SHP77 treated with DMSO at 0.1 percent for 48 hours (cell line): ENCODE data around the gene CCDC88C.

ENCODE experiments used
- DNase-seq: peaks from one replicate; lab custom pipeline; 2025; lab: John Stamatoyannopoulos, UW

CCDC88C gene

DNA sequence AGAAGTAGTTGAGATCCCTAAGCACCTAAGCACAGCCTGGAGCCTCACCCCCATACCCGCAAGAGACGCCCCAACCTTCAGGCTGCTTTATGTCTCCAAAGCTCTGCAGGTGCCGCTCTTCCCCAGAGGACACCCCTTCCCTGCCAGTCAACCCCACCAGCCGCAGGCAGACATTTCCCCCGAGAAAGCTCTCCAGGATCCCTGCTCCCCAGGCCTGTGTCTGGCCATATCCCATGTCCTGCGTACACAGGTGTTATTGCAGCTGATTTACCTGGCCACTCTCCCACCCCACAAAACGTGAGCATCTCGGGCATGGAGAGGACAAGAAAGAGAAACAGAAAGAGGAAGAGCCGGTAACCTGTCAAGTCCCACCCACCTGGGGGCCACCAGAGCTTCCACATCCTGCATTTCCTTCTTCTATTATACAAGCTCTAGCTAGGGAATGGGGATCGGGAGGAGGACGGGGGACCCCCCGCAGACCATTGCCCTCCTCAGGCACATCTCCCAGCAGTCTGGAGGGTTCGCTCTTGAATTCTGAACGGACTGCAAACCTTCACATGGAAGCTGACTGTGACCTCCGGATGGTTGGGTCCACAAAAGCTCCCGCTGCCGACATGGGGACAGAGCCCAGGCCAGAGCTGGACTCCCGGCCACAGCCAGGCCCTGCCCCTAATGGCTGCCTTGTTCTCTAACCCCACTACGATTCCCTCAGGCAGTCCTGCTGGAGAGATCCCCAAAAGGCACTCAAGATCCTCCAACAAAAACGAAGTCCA is 17.6 kb downstream of the CCDC88C start:
- no peak for DNase-seq

DNA sequence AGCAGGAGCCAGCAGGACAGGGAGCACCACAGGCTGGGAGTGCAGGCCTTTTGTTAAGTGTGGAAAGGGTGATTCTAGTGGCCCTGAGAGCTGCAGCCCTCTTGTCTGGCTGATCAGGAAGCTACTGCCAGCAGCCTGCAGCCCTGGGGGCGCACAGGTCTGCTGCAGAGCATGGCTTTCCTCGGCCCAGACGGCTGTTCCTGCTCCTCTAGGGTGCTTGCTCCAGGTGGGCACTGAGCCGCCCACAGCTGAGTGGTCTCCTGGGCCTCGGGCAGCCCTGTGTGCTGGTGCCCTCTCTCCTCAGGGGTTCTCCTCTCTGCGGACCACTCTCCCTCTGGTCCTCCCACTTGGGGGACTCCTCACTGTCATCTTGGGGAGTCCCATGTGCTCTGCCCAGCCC is 18.9 kb downstream of the CCDC88C start:
- no peak for DNase-seq

DNA sequence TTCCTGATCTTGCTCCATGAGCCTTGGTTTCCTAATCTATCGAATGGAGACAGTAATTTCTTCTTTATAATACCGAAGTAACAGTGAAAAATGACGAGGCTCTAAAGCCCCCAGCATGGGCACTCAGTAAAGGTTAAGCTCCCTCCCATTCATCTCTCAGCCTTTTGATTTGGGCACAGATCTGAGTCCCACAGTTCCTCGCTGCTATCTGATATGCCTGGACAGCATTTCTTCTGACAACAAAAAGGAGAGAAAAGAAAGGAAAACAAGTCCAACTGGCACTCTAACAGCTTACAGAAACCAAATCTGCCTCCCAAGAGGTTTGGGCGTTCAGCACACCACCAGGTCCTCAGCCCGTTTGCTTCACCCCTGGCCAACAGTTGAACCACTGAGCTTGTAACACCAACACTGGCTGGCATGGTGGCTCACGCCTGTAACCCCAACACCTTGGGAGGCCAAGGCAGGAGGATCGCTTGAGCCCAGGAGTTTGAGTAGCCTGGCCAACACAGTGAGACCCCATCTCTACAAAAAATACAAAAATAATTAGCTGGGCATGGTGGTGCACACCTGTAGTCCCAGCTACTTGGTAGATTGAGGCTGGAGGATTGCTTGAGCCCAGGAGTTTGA is 19.5 kb downstream of the CCDC88C start:
- DNase-seq = no peak

DNA sequence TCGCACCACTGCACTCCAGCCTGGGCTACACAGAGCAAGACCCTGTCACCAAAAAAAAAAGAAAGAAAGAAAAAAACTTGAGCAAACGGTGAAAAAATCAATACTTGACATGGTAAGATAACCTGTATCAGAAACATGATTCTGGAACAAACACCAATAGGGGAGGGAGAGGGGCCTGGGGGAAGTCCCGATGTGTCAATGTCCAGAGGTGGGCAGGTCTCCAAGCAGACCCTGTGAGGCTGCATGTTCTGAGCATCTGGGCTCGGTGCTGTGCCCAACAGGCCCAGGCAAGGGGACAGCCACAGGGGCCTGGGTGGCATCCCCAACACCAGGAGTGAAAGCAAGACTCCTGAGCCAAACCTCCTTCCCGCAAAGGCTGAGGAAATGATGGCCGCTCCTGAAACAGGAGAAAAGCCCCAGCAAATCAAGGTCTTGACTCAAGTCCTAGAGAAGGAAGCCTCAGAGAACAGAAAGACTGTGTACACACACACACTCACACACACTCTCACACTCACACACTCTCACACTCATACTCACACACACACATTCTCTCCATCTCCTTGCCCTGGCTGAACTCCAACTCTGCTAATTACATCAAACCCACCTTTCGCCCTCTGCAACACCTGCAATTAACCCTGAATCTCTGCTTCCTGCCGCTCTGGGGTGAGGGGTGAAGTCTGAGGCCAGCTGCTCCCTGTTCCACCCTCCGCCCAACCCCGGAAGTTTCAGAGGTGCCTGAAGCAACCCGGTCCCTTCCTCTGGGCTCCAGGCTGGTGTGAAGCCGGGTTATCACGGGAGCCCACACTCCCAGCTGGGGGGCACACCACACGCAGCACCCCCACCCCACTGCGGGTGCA is 20.4 kb downstream of the CCDC88C start:
- DNase-seq = no peak

DNA sequence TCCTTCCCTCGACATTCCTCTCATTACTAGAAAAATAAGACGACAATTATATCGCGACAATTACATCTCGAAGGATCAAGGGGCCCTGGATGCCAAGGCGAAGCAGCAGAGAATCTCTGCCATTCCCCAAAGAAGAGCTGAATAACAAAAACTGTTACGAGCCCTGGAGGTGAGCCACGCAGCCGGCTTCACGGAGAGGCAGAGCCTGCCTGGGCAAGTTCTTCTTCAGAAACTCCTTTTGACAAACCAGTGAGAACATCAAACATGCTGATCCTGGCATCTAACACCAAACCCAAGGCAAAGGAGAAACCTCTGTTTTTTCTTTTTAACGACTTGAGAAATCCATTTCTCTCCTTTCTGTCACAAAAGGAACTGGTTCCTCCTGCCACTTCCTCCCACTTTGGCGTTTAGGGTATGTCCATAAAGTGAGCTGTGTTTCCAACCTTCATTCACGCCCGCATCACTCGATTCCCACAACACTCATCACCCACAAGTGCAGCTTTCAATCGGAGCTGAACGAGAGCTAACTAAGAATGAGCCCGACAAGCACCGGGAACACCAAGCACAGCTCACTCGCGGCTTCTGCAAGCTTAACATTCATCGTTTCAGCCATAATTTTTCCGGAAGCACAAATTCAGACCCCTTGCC is 21.5 kb downstream of the CCDC88C start:
- DNase-seq = no peak

DNA sequence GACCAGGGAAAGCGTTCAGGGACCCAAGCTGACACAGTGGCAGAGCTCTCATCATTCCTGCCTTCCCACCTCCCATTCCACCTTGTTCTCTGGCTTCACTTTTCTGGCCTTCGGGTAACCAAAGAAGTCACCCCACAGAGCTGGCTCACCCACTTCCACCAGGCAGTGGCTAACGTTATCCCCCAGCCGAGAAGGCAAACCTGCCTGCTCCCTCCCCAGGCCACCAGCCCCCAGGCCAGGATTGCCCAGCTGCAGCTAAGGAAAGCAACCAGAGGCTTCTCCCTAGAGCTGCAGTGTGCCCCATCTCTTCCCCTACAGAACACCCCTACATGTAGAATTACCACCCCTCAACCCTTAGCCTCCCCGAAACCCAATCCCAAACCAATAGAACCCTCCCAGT is 22.2 kb downstream of the CCDC88C start:
- DNase-seq = no peak

DNA sequence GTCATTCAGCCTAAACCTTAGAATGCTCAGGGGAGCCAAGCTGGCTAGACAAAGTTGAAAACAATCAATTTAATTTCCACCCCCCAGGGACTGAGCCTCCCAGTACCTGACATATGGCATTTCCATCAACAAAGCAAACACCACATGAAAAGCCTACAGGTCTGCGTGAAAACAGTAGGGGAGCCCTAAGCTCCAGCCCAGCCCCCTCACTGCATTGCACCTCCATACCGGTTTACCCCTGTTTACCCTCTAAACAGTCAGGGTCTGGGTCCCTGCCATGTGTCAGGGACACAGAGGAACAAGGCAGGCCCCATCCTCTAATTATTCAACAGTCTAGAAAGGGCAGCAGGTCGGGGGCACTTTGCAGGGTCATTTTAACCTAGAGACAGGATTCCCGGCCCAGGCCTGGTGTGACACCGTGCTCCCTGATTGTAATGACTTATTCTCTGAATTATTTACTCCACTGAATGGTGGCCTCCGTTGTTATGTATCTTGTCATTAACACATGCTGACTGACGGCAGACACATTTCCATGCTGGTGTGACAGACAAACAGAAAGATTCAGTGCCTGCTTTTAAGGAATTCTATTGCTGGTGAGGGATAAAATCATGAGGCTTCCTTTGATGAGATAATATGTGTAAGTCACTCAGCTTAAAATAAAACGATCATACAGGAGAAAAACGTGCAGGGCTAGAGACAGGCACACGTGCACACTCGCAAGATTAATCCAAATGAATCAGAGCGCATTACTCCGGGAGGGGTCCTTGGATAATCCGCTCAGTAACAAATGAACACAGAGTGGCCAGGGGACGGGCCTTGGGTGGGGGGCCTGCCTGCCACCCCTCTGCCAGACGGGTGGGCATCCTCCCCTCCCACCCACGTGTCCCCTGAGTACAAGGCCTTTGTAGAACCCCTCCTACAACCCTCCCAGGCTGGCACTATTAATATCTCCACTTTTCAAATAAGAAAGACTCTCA is 23.2 kb downstream of the CCDC88C start:
- no peak for DNase-seq

DNA sequence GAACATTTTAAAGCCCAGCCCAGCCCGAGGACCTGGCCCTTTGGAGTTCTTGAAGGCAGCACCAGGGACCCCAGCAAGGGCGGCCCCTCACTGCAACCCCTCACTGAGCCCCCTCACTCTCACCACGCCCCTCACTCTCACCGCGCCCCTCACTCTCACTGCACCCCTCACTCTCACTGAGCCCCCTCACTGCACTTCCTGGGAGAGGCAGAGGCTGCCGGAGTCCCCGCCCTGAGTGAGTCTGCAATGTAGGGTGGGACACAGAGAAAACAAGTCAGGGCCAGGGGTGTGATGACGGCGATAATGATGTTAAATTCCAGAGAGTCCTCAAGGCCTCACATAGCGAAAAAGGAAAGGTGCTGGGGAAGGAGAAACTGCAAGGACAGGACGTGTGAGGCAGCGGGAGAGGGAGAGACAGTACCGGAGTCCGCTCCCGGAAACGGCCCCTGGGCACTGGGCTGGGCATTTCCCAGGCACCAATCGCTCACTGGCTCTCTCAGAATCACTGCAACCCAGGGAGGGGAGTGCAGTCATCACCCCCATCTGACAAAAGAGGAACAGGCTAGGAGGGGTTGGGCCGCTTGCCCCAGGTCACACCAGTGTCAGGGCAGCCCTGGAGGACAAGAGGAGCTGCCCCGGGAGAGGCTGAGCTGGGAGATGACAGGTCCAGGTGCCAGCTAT is 24.9 kb downstream of the CCDC88C start:
- DNase-seq = no peak

DNA sequence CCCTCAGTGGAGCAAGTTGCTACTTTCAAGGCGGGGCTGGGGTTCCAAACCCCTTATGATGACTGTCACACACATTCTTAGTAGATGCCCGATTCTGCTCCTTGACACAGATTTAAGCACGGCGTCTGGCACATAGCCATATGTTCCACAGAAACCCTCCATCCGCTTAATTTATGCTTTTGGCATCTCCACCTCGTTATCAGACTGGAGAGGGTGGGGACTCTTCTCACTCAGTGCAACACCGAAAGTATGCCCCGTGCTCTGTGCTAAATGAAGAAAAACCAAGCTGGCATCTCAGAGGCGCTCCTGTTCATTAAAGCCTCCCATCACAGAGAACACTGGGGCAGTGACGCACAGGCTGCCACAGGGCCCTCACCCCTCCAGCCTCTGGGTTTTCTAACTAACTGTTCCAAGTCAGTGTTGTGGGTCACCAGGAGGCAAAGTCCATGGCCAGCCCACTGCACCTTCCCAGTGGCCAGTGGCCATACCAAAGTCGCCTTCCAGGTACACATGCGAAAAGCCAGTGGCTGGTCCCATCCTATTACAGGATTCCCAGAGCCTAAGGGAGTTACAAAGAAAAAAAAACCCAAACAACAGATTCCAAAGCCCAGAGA is 27.3 kb downstream of the CCDC88C start:
- no peak for DNase-seq

DNA sequence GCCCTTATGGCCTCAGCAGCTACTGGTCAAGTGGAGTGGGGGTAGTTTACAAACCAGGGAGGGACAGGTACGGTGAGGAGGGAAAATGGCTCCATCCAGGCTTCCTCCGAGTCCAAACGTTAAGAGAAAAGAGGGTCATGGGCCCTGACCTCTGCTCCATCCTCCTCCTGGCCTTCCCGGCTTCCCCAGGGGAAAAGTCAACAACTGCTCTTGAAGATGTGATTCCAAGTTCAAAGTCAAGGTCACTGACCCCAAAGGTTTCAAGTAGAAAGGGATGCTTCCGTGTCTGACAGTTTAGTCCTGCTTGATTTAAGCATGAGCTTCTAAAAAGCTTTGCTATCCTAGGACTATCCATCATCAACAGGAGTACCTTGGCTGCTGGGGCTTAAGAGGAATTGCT is 28.5 kb downstream of the CCDC88C start:
- no peak for DNase-seq

DNA sequence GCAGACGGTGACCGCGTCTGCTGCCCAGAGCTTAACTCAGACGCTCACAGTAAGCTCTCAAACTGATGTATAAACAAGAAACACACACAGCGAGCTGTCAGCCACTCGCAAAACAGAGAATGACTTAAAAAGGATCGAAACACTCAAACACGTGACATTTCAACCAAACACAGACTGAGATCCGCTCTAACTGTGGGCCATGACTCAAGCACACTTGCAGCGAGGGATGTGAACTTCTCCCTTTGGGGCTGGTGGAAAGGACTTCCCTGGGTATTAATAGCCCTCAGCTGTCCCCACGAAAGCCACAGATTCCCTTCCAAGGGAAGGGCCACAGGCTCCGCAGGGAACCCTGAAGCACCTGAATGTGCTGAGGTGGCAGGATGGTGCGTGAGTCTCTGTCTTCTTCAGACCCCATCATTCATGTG is 29.1 kb downstream of the CCDC88C start:
- DNase-seq = no peak

DNA sequence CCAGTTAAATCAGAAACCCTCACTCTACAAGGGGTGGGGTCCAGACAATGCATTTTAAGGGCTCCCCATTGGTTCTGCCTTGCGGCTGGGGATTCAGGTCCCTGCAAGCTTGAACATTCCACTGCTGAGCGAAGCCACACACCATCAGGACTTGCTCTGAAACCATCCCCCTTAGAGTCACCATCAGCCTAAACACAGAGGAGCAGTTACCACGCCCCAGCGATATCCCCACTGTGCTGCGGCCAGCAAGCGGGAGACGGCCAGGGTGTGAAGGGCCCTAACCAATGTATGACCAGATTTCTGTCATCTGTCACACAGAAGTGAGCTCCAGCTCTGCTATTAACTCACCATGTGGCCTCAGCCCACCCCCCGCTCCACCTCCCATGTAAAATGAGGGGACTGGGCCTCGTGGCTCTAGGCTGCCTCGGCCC is 29.7 kb downstream of the CCDC88C start:
- DNase-seq = no peak

DNA sequence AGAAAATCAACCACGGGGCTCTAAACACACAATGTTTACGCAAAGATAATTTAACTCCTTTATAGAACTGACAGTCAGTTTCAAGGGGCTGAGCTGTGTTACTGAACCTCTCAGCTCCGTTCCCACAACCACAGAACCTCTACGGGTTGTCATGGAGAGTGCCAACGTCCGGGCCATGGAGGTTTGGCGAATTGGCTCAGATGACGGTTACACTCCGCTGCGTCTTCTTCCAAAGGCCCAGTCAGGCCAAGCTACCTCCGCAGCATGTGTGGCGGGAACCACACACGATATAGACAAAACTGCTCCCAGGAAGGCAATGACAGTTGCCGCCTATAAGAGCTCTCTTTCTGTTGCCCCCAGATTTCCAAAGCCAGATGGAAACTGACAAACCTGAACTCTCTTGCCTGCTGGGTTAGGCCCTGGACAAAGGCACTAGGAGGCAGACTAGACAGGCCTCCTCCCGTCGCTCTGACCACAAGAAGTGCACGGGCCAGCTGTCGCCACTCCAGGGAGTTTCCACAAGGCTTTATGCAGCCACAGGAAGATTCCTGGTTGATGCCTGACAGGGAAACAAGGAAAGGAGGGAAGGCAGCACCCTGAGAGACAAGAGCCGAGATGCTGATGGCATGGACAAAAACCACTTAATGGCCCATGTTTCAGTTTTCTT is 30.3 kb downstream of the CCDC88C start:
- no peak for DNase-seq

DNA sequence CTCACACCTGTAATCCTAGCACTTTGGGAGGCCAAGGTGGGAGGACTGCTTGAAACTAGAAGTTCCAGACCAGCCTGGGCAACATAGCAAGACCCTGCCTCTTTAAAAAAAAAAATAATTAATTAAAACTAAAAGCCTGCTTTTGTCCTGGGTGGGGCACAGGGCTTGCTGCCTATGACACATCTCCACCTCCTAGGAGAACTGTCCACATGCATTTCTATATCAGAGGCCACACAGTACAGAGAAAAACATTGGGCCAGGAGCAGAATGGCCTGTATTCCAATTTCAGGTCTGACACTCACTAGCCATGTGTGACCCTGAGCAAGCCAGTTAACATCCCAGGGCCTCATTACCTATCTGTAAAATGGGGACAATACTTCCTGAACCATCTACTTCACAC is 31.9 kb downstream of the CCDC88C start:
- no peak for DNase-seq

DNA sequence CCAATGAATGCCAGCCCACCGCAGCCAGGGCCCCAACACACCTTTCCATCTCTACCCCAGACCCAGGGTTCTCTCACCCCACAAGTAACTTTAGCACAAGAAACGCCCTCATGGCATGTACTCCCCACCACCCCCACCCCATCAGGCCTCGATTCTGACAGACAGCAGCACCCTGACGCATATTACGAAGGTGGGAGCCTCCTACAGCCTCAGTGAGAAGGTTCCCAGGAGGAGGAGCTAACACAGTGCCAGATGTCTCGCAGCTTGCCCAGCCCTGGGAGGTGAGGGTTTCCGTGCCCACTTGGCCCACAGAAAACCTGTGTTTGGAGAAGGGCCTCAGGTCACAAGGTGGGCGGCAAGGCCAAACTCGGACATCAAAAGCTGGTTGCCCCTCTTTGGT is 32.4 kb downstream of the CCDC88C start:
- no peak for DNase-seq

DNA sequence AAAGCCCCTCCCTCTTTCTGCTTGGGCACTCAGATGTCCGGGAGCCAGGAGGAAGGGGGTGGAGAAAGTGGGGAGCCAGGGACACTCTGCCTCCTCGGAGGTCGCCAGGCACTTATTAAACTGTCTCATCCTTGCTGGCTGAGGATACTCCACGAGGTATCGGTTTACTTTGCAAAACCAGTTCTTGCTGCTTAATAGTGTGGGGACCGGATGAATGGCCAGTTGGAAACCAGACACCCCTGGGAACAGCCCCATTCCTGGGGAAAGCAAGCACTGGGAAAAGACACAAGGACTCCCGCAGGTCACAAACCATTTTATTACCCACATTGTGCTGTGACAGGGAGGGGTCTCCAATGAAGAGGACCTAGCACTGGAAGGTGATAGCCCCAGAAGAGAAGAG is 34.2 kb downstream of the CCDC88C start:
- no peak for DNase-seq

DNA sequence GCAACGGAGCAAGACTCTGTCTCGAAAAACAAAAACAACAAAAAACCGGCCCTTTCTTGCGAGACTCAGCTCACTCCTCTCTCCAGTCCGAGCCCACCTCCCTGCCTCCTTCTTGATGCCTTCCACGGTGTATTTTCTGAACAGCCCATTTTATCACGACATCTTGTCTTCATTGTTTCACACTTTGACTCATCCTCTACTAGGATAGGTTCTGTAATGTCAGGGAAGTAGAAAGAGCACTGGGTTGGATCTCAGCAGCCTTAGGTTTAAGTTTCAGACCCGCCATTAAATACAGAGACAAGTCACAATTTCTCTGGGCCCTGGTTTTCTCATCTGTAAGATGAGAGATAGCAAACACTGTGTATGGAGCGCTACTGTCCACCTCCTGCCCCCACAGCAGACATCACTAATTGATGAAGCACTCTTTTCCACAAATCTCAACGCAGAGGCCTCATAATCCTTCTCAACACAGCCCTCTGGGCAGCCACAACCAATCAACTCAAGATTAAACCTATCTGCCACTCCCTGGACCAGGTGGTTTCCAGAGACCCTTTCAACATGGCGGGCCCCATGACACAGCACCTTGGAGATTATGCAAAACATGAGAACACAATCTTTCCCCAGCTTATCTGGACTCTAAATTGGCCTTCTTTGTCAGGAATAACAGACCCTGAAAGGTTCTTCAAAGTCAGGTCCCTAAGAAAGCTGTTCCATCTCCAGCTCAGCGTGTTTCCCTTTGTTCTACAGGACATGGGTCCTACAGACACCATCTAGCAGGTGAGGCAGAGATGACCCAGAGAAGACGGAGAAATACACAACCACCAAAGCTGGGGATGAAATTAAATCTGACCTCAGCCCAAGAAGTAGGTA is 35.6 kb downstream of the CCDC88C start:
- no peak for DNase-seq

DNA sequence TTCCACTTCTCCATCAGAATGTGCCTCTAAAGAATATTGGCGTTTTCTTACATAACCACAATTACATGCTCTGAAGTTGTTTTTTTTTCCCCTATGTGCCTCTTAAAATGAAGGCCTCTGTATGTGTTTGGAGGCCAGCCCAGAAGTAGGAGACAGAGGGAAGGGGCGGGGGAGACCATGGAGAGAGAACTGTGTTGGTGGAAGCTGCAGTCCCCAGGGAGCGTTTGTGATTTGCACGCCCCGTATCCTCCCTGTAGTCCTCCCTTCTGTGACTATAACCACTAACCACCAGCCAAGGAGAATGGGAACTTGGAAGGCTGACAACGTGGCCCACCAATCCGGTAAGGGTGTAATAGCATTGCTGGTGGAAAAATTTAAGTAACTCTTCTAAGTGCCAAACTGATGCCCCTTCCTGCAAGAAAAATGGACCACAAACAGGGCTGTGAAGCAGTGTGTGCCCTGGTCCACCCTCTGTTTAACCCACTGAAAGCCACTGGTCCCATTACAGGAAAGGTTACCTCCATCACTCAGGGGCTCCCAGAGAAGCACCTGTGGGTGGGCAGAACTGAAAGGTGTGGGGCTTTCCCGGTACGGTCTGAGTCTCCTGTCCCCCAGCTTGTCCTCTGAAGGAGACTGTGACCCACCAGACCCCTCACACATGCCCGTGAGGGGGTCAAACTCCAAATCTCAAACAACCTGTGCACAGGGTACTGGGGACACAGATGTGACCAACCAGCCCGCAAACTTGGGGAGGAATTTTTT is 36.8 kb downstream of the CCDC88C start:
- DNase-seq = no peak
